K562 (cell line): ENCODE data around the gene OR2W3. TPM values are rescaled to one million over a fixed set of nuclear protein-coding genes. Genes with fewer than 3 reads are reported as not detected.

Experiments
- ATAC-seq: fragments of 200-7000 bp; cut with Tn5 transposase; 3 replicates; pipeline ENCODE4 v1.9.1; 2020; ENCODE audit warnings: moderate library complexity
- BruUV-seq: library from RNA; stranded (reverse); fragments of 400-500 nt; replicated peaks from 2 replicates; lab custom pipeline; 2021; lab: Mats Ljungman, UMichigan
- CTCF ChIA-PET: fragments of 300-600 bp; formaldehyde crosslinking; extraction: SDS; loops from one replicate; lab custom pipeline; 2021; ENCODE audit warnings: low intra/inter-chr PET ratio; lab: Yijun Ruan, JAX
- POLR2A ChIA-PET: fragments of 300-600, 350-650 bp; sonication (Branson Sonifier 250); formaldehyde crosslinking; extraction: SDS; loops from one replicate; lab custom pipeline; 2021; ENCODE audit warnings: antibody characterized with exemption, inconsistent platforms; lab: Yijun Ruan, JAX
- DNase-seq, 4 experiments: peaks; one replicate each; pipeline versions ENCODE4 v3.0.0 to v3.0.0-alpha.2; 2011 to 2018; ENCODE audit warnings: low spot score in 3 of 4, mixed read lengths in 3 of 4; ENCODE audit errors: extremely low read depth in 1 of 4
- FAIRE-seq: peaks from 2 replicates; lab custom pipeline; 2011; peaks lifted over from hg19 to GRCh38; lab: Jason Lieb, UNC
- H2AFZ ChIP-seq: 2 replicates; pipeline ENCODE4 v1.6.0; 2011; ENCODE audit warnings: low read depth, low read length, control low read depth, inconsistent platforms
- H3K27ac ChIP-seq: fragments of 200-600 bp; 3 replicates; pipeline ENCODE4 v1.8.0; 2011; ENCODE audit warnings: low read depth, mild to moderate bottlenecking, control low read depth, inconsistent platforms, low read length, moderate library complexity, mixed read lengths; ENCODE audit errors: extremely low read depth
- H3K27me3 ChIP-seq, 2 experiments: fragments of 300-600 bp in 1 of 2; 2 replicates in 1 of 2; 3 replicates in 1 of 2; pipeline versions ENCODE4 v1.6.0 to v1.8.0; 2011; ENCODE audit warnings: inconsistent platforms in 2 of 2, low read length in 2 of 2, mild to moderate bottlenecking in 1 of 2, mixed read lengths in 1 of 2, moderate library complexity in 1 of 2; ENCODE audit not compliant: control insufficient read depth in 2 of 2, insufficient read depth in 2 of 2
- H3K36me3 ChIP-seq: fragments of 300-600 bp; 3 replicates; pipeline ENCODE4 v1.8.0; 2011; ENCODE audit warnings: mild to moderate bottlenecking, low read length, inconsistent platforms; ENCODE audit not compliant: control insufficient read depth, insufficient read depth
- H3K4me1 ChIP-seq, 2 experiments: fragments of 200-600 bp in 1 of 2; replicated peaks in 1 of 2; 2 replicates in 1 of 2; 3 replicates in 1 of 2; pipeline versions ENCODE4 v1.5.1 to v1.8.0; 2011; ENCODE audit warnings: inconsistent platforms in 2 of 2, low read length in 2 of 2, mild to moderate bottlenecking in 1 of 2, mixed read lengths in 1 of 2, moderate library complexity in 1 of 2; ENCODE audit not compliant: control insufficient read depth in 2 of 2, insufficient read depth in 2 of 2
- H3K4me2 ChIP-seq: 2 replicates; pipeline ENCODE4 v1.6.1; 2011; ENCODE audit warnings: low read length, control low read depth, inconsistent platforms, mixed read lengths; ENCODE audit not compliant: insufficient read depth
- H3K4me3 ChIP-seq: fragments of 200-600 bp; sonication (generic), shearing (Covaris generic); 2 replicates; pipeline ENCODE4 v1.5.1; 2016; ENCODE audit warnings: control low read depth, inconsistent platforms
- H3K79me2 ChIP-seq: fragments of 200-600 bp; 3 replicates; pipeline ENCODE4 v1.8.0; 2011; ENCODE audit warnings: low read length, inconsistent platforms; ENCODE audit not compliant: control insufficient read depth, insufficient read depth
- H3K9ac ChIP-seq, 2 experiments: 2 replicates each; pipeline versions ENCODE4 v1.6.0 to v1.6.1; 2011; ENCODE audit warnings: low read depth in 2 of 2, low read length in 2 of 2, control low read depth in 1 of 2, inconsistent platforms in 1 of 2, mild to moderate bottlenecking in 1 of 2, mixed read lengths in 1 of 2; ENCODE audit not compliant: insufficient read depth in 1 of 2
- H3K9me1 ChIP-seq: one replicate; pipeline ENCODE4 v1.6.0; 2011; ENCODE audit warnings: inconsistent platforms, mild to moderate bottlenecking, low read length, moderate library complexity; ENCODE audit not compliant: control insufficient read depth, insufficient read depth
- H3K9me3 ChIP-seq: replicated peaks from 2 replicates; pipeline ENCODE4 v1.5.1; 2011; ENCODE audit warnings: low read depth, low read length, inconsistent platforms; ENCODE audit not compliant: control insufficient read depth, insufficient read depth
- H4K20me1 ChIP-seq: replicated peaks from 2 replicates; pipeline ENCODE4 v1.6.1; 2011; ENCODE audit warnings: low read length, inconsistent platforms, mixed read lengths; ENCODE audit not compliant: control insufficient read depth, insufficient read depth
- HMG20A ChIP-seq: fragments of 450-650 bp; formaldehyde crosslinking; conservative IDR thresholded peaks from 2 replicates; pipeline ENCODE4 v1.4.0; 2020; ENCODE audit warnings: mild to moderate bottlenecking, mixed read lengths
- HMG20B ChIP-seq: fragments of 250-450 bp; sonication (Bioruptor Pico); IDR thresholded peaks from 2 replicates; pipeline ENCODE4 v1.5.0; 2021; ENCODE audit warnings: mild to moderate bottlenecking
- MBD2 ChIP-seq: sonication (generic); IDR thresholded peaks from 2 replicates; pipeline ENCODE4 v1.6.1; 2016; ENCODE audit warnings: low read depth, borderline replicate concordance
- MCM5 ChIP-seq: fragments of 450-650 bp; IDR thresholded peaks from 2 replicates; pipeline ENCODE4 v1.6.1; 2016; ENCODE audit warnings: low read depth
- MECOM ChIP-seq: fragments of 250-450 bp; sonication (Bioruptor Pico); IDR thresholded peaks from 2 replicates; pipeline ENCODE4 v1.8.0; 2022; ENCODE audit warnings: inconsistent platforms
- MYC ChIP-seq, 2 experiments: fragments of 250-450 bp in 1 of 2; sonication (Bioruptor Pico) in 1 of 2; IDR thresholded peaks; 2 replicates each; pipeline versions ENCODE4 v1.5.1 to v1.6.1; 2012 to 2021; ENCODE audit warnings: low read depth in 2 of 2, borderline replicate concordance in 1 of 2, improper control_type of control experiment in 1 of 2, low read length in 1 of 2, mild to moderate bottlenecking in 1 of 2, moderate library complexity in 1 of 2
- PHF20 ChIP-seq: fragments of 450-650 bp; IDR thresholded peaks from 2 replicates; pipeline ENCODE4 v1.6.1; 2018; ENCODE audit not compliant: partially characterized antibody
- PPARD ChIP-seq: fragments of 250-450 bp; sonication (Bioruptor Pico); IDR thresholded peaks from 2 replicates; pipeline ENCODE4 v1.8.0; 2022; ENCODE audit warnings: inconsistent platforms, mild to moderate bottlenecking, moderate library complexity
- RAD21 ChIP-seq, 2 experiments: fragments of 250-450 bp in 1 of 2; fragments of 450-650 bp in 1 of 2; sonication (Bioruptor Pico) in 1 of 2; formaldehyde crosslinking in 1 of 2; IDR thresholded peaks in 1 of 2; conservative IDR thresholded peaks in 1 of 2; 2 replicates each; pipeline versions ENCODE4 v1.4.0 to v1.8.0; 2020 to 2022; ENCODE audit warnings: mild to moderate bottlenecking in 2 of 2, moderate library complexity in 1 of 2
- SLC30A9 ChIP-seq: fragments of 250-450 bp; sonication (Bioruptor Pico); IDR thresholded peaks from 2 replicates; pipeline ENCODE4 v1.8.0; 2022; ENCODE audit warnings: mild to moderate bottlenecking, moderate library complexity
- SMAD2 ChIP-seq: fragments of 150-350 bp; IDR thresholded peaks from 2 replicates; pipeline ENCODE4 v1.6.1; 2014; ENCODE audit warnings: low read depth, mild to moderate bottlenecking, low read length
- SMAD3 ChIP-seq: fragments of 450-650 bp; formaldehyde crosslinking; conservative IDR thresholded peaks from 2 replicates; pipeline ENCODE4 v1.4.0; 2020; ENCODE audit warnings: mild to moderate bottlenecking
- TOE1 ChIP-seq, 2 experiments: fragments of 450-650 bp in 1 of 2; sonication (generic) in 1 of 2; formaldehyde crosslinking in 1 of 2; IDR thresholded peaks; 2 replicates each; pipeline versions ENCODE4 v1.7.1 to v1.8.0; 2016 to 2022; ENCODE audit warnings: borderline replicate concordance in 2 of 2, mild to moderate bottlenecking in 2 of 2, antibody characterized with exemption in 1 of 2, inconsistent platforms in 1 of 2, low read depth in 1 of 2, missing genetic modification reagents in 1 of 2, moderate library complexity in 1 of 2
- ZNF24 ChIP-seq: fragments of 450-650 bp; IDR thresholded peaks from 2 replicates; pipeline ENCODE4 v1.6.1; 2016
- WGBS: fragments of 100-300 bp; shearing (Covaris generic); methylation state at CpG from one replicate; pipeline ENCODE4 v1.1.6; 2016; ENCODE audit warnings: low coverage, mixed read lengths; ENCODE audit not compliant: insufficient coverage; ENCODE audit errors: missing lambda C conversion rate; 5-methylcytosine and 5-hydroxymethylcytosine counted together
- in situ Hi-C: fragments of 300-500 bp; cut with MboI; formaldehyde crosslinking; loops from 4 replicates; pipeline ENCODE4 v1.15.0; 2018; ENCODE audit warnings: inconsistent platforms, mixed read lengths
- intact Hi-C: fragments of 100-400 bp; cut with micrococcal nuclease; formaldehyde crosslinking; loops from 2 replicates; pipeline ENCODE4 v1.14.2; 2022
- polyA plus RNA-seq, 8 experiments: library from polyadenylated mRNA; depleted of rRNA in 4 of 8; stranded (reverse) in 5 of 8; unstranded in 3 of 8; fragments of >200 nt; fragmentation: Nextera tagmentation in 2 of 8; fragmentation: Illumina TruSeq in 1 of 8; extraction: Ambion mirVana in 2 of 8; extraction: Trizol in 1 of 8; gene quantifications; 2 replicates each; pipeline versions ENCODE4 v1.2.1 to v1.2.3, GENCODE V29; 2011 to 2014; ENCODE audit warnings: inconsistent platforms in 1 of 8, missing spikeins in 1 of 8
- total RNA-seq, 7 experiments: library from RNA; depleted of rRNA in 6 of 7; stranded (reverse); fragments of >200 nt in 6 of 7; fragmentation: Illumina TruSeq in 2 of 7; extraction: Trizol in 2 of 7; gene quantifications; 2 replicates each; pipeline versions ENCODE4 v1.2.1 to v1.2.3, GENCODE V29; 2011 to 2021; ENCODE audit warnings: low replicate concordance in 1 of 7
- TF ChIP-seq, protein P1 (sequence below): fragments of 250-450 bp; sonication (Bioruptor Pico); IDR thresholded peaks from 2 replicates; pipeline ENCODE4 v1.4.0; 2020; ENCODE audit warnings: borderline replicate concordance
- TF ChIP-seq, protein P2 (sequence below): fragments of 250-450 bp; sonication (Bioruptor Pico); IDR thresholded peaks from 2 replicates; pipeline ENCODE4 v1.5.0; 2020; ENCODE audit warnings: mild to moderate bottlenecking
- TF ChIP-seq, protein P3 (sequence below): fragments of 250-450 bp; sonication (Bioruptor Pico); IDR thresholded peaks from 2 replicates; pipeline ENCODE4 v1.5.1; 2021; ENCODE audit warnings: mild to moderate bottlenecking

Gene OR2W3
- total and polyA plus RNA-seq, 9 of the 15 experiments (the other 6 are each of a cell fraction or from before 2014, with no cell fraction given): 0.67 to 7.6 (median 3.7) TPM

DNA sequence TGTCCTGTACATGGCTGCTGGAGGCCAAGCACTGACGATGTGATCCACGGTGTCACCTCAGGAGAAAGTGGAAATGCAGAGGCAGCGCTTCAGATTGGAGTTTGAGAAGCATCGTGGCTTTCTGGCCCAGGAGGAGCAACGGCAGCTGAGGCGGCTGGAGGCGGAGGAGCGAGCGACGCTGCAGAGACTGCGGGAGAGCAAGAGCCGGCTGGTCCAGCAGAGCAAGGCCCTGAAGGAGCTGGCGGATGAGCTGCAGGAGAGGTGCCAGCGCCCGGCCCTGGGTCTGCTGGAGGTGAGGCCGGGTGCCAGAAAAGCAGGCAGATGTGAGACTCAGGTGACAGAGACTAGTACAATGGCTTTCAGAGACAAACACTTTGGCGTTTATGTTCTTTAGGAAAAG lies 30.7 kb upstream of the OR2W3 start:
- TF ChIP-seq PHF20 (no peak), MECOM (CRISPR knock-in tag) (no peak), HMG20A (CRISPR knock-in tag) (no peak), PPARD (CRISPR knock-in tag) (no peak), ZNF24 (no peak), RAD21 (CRISPR knock-in tag; conservative IDR thresholded peaks at IDR 0.05 in 1 of 2, IDR thresholded peaks at IDR 0.05 in 1 of 2) (no peak), MBD2 (no peak), MCM5 (no peak), MYC (IDR thresholded peaks at IDR 0.05; ENCODE audit: low read depth, low read length) (no peak), MYC (CRISPR knock-in tag; IDR thresholded peaks at IDR 0.05; ENCODE audit: borderline replicate concordance, low read depth) (no peak), HMG20B (CRISPR knock-in tag) (no peak), SLC30A9 (CRISPR knock-in tag) (no peak), SMAD2 (no peak), TOE1 (IDR thresholded peaks at IDR 0.05; ENCODE audit: borderline replicate concordance) (no peak), TOE1 (CRISPR knock-in tag; IDR thresholded peaks at IDR 0.05; ENCODE audit: borderline replicate concordance, low read depth) (no peak), SMAD3 (no peak)
- TF ChIP-seq, protein P1, sequence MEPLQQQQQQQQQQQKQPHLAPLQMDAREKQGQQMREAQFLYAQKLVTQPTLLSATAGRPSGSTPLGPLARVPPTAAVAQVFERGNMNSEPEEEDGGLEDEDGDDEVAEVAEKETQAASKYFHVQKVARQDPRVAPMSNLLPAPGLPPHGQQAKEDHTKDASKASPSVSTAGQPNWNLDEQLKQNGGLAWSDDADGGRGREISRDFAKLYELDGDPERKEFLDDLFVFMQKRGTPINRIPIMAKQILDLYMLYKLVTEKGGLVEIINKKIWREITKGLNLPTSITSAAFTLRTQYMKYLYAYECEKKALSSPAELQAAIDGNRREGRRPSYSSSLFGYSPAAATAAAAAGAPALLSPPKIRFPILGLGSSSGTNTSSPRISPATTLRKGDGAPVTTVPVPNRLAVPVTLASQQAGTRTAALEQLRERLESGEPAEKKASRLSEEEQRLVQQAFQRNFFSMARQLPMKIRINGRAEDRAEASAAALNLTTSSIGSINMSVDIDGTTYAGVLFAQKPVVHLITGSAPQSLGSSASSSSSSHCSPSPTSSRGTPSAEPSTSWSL (CRISPR knock-in tag): no peak
- TF ChIP-seq, protein P2, sequence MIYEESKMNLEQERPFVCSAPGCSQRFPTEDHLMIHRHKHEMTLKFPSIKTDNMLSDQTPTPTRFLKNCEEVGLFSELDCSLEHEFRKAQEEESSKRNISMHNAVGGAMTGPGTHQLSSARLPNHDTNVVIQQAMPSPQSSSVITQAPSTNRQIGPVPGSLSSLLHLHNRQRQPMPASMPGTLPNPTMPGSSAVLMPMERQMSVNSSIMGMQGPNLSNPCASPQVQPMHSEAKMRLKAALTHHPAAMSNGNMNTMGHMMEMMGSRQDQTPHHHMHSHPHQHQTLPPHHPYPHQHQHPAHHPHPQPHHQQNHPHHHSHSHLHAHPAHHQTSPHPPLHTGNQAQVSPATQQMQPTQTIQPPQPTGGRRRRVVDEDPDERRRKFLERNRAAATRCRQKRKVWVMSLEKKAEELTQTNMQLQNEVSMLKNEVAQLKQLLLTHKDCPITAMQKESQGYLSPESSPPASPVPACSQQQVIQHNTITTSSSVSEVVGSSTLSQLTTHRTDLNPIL (CRISPR knock-in tag): no peak
- TF ChIP-seq, protein P3, sequence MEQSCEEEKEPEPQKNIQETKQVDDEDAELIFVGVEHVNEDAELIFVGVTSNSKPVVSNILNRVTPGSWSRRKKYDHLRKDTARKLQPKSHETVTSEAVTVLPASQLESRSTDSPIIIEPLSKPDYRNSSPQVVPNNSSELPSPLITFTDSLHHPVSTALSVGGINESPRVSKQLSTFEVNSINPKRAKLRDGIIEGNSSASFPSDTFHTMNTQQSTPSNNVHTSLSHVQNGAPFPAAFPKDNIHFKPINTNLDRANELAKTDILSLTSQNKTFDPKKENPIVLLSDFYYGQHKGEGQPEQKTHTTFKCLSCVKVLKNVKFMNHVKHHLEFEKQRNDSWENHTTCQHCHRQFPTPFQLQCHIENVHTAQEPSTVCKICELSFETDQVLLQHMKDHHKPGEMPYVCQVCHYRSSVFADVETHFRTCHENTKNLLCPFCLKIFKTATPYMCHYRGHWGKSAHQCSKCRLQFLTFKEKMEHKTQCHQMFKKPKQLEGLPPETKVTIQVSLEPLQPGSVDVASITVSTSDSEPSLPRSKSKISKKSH: no peak
- TF ChIP-seq, all 486 proteins: peak for 0
- intact Hi-C loops: no loop called here
- 0 out of 4 replicates have a peak overlapping the region, but pooled peaks of 1 of the 2 experiments have one; percentile 28 for H3K9ac ChIP-seq
- H3K79me2 ChIP-seq: peaks cover 12% of the 10 kb centered on the region
- H3K4me2 ChIP-seq: no peak overlapping the region
- BruUV-seq: no TSS peak
- H3K9me1 ChIP-seq: no peaks in the 10 kb centered on the region
- no peak for DNase-seq
- H3K9me3 ChIP-seq: no peaks in the 10 kb centered on the region
- in situ Hi-C loops: no loop called here
- H3K27me3 ChIP-seq: no peaks in the 10 kb centered on the region
- no peak overlapping the region for H3K27ac ChIP-seq
- peaks cover 75% of the 10 kb centered on the region for H3K36me3 ChIP-seq
- no peaks in the 10 kb centered on the region for H4K20me1 ChIP-seq
- ChIA-PET CTCF (no interaction called here), POLR2A (no interaction called here)
- H3K4me1 ChIP-seq: no peaks in the 10 kb centered on the region; a peak in 1 of 5 replicates
- FAIRE-seq: no peak
- 89% methylated on average over 13 of the region's 17 CpGs for WGBS
- no peak overlapping the region for H3K4me3 ChIP-seq
- no peak; the same call in 1 of the 3 replicates for ATAC-seq
- H2AFZ ChIP-seq: no peak overlapping the region
